HTERT RPE-1 (cell line): ENCODE results near the gene SLC41A2.

Source experiments
- in situ Hi-C: fragments of 300-500 bp; cut with MboI; formaldehyde crosslinking; loops from 4 replicates; pipeline ENCODE4 v1.14.3; 2020; ENCODE audit warnings: low sequenced_read_pairs

The SLC41A2 gene

DNA sequence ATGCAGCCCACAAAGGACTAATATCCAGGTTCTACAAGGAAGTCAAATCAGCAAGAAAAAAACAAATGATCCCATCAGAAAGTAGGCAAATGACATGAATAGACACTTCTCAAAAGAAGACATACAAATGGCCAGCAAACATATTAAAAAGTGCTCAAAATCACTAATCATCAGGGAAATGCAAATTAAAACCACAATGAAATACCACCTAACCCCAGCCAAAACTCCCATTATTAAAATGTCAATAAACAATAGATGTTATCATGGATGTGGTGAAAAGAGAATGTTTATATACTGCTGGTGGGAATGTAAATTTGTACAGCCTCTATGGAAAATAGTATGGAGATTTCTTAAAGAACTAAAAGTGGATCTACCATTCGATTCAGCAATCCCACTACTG, 25.0 kb downstream of the SLC41A2 start:
- in situ Hi-C loops, result no loop called here

DNA sequence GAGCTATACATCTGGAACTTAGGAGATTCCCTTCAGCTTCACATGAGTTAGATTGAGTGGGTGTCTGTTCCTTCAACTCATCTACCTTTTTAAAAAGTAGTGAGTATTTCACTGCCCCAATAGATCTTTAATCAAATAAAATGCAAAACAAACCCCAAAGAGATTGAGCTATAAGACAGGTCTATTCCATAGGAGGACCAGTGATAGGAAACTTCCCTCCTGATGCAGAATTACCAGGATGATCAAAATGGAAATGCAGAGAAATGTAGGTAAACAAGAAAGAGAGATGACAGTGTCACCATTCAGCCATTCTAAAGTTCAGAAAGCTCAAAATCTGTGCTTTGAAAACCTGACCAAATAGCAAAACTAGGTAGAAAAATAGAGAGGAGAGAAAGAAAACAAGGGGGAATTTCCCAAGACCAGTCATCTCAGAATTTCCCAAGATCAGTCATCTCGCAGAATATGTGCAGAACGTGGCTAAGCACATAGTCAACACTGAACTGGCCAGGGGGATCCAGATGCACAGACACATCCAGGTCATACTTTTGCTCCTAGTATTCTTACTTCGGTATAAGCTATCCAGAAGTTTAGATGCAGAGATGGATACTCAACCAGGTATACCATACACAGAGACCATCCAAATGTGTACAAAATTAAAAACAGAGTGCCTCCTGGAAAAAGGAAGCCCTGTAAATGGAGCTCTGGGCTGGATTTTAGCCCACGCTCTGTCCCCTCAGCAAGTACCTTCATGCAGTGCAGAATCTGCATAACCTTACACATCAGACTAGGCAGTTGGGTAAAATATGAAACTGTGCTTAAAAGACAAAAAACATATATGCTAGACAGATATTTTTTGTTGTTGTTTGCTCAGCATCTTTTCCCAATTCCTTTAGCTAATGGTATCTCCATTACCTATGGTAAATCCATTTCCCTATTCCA, 27.4 kb downstream of the SLC41A2 start:
- in situ Hi-C loops, result no loop called here

DNA sequence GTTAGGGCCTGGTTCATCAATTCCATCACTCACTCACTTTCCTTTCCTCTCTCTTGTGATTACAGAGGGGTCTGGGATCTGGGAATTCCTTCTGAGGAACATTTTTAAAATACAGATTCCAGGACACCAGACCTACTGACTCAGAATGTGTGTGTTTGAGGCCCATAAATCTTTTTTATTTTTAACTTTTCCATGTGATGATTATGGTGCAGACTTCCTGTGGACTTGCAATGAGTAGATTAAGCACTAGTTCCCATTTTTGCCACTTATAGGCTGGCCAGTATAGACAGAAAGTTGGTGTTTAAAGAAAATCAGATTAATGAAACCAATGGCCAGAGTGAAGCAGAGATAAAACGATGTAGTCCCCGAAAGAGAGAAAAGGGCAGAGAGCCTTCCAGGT, 28.1 kb downstream of the SLC41A2 start:
- in situ Hi-C loops, result no loop called here

DNA sequence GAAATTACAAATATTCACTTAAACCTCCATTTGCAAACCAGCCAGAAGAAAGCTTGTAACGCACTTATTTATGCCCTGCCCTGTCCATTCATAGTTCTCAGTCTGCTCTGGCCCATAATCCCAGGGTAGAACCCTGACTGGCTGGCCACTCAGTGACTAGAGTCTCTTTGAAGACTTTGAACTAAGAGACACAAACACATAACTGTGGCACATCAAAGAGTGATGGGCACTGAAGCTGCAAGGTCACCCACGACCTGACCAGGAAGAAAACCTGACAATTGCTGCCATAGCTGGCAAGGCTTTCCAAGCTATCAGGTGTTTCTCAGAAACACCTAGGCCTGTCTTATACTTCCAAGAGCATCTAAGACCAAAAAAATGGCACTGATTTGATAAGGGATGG, 28.7 kb downstream of the SLC41A2 start:
- in situ Hi-C loops, result no loop called here

DNA sequence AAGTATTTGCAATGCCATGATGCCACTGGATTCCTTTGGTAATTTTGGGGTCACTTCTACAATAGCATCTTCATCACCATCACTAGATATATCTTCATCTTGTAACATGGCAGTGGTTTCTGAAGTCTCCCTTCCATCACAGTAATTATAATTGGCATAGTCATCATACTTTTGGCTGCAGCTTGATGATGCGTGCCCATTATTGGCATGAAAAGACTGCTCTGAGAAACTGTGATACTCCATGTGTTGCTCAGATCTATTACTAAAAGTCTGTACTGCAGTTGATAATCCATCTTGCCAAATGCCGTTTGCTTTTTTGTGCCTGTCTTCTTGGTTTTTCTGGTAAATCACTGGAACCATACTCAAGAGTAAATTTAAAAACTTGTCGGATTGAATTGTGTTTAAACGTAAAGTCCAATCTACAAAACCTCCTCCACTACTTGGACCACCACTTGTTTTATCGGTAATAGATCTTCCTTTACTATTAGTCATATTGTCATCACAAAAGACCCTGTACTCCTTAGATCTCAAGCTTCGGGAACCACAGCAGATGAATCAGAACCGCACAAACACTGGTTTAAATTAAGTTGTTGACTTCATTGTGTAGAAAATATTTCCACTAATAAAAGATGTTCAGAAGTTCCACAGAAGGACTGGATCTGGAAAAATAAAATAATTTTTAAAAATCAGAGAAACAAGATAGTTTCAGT, 29.9 kb downstream of the SLC41A2 start:
- in situ Hi-C loops, result no loop called here

DNA sequence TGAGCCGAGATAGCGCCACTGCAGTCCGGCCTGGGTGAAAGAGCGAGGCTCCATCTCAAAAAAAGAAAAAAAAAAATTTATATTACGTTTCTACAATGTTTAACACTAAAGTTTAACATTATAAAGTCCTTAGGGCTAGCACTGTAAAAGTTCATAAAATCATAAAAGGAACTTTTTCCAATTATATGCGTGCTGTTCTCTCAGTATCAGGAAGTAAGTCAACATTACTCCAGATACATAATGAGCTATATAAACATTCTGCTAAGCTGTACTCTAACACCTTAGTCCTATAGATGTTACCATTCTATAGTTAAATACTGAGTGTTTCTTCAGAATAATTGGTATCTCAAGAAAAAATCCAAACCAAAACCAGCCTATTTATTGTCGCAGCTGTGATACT, 32.6 kb downstream of the SLC41A2 start:
- in situ Hi-C loops, result no loop called here

DNA sequence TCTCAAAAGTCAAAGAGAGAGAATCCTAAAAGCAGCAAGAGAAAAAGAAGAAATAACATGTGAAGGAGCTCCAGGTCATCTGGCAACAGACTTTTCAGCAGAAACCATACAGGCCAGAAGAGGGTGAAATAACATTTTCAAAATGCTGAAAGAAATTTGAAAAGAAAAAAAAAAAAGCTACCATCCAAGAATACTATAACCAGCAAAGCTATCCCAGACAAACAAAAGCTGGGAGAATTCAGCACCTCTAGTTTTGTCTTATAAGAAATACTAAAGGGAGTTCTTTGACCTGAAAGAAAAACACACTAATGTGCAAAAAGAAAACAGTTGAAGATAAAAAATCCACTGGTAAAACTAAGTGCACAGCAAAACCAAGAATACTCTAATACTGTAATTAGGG, 36.8 kb downstream of the SLC41A2 start:
- in situ Hi-C loops, result no loop called here

DNA sequence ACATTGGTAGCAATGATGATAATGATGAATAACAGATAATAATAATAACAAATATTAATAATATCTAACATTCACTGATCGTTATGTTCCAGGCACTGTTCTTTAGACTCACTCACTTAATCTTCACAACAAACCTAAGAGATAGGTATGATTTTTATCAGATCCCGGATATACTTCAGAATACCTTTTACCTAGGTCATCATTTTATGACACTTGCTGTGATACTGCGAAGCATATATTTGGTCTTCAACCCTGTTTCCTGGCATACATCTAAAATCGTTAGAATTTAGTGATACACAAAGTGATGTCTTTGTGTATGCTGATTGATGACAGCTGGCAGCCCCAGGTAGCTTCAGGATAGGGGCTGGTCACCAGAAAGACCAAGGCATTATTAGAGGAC, 46.1 kb downstream of the SLC41A2 start:
- in situ Hi-C loops, result no loop called here

DNA sequence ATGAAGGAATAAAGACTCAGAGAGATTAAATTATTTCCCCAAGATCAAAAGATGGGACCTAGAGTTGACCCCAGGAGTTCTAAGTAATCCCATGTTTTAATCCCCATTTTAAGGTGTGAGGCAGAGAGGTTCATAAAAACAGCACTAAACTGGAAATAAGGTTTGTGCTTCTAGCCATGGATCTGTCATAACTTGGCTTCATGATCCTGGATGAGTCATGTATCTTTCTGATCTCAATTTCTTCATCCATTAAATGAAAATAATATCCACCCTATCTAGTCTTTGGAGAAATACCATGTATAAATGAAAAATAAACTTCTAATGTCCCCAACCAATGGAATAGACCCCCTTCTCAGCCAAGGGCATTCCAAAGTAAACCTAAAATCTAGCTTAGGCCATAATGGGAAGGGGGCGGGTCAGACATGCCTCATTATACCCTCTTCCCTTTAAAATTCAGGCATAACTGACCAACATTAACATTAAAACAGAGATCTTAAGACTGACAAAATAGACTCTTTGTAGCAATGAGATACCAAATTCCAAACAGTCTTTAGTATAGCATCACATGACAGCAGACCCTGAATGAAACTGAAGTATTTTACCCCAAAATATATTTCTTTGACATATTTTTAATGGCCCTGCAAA, 47.8 kb downstream of the SLC41A2 start:
- in situ Hi-C loops, result no loop called here

DNA sequence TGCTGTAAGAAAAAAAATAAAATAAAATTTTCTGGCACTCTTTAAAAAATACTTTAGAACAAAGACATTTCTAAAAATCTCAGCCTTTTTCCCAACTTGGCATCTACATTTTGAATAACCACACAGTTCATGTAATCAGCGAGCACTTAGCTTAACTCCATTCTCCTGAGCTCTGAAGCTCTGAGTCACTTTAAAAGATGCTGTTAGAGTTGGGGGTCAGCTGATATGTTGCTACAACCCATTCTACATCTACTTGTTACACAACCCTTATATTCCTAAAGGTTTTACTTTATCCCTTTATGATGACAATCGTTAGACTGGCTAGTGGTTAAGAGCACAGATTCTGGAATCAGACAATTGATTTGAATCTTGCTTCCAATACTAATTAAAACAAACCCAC, 48.3 kb downstream of the SLC41A2 start:
- in situ Hi-C loops, result no loop called here
